ENCODE results near the gene TAP2.
A peak's percentile ranks its signal among the peaks of the same experiment; 100 is the strongest.

TAP2 gene

DNA sequence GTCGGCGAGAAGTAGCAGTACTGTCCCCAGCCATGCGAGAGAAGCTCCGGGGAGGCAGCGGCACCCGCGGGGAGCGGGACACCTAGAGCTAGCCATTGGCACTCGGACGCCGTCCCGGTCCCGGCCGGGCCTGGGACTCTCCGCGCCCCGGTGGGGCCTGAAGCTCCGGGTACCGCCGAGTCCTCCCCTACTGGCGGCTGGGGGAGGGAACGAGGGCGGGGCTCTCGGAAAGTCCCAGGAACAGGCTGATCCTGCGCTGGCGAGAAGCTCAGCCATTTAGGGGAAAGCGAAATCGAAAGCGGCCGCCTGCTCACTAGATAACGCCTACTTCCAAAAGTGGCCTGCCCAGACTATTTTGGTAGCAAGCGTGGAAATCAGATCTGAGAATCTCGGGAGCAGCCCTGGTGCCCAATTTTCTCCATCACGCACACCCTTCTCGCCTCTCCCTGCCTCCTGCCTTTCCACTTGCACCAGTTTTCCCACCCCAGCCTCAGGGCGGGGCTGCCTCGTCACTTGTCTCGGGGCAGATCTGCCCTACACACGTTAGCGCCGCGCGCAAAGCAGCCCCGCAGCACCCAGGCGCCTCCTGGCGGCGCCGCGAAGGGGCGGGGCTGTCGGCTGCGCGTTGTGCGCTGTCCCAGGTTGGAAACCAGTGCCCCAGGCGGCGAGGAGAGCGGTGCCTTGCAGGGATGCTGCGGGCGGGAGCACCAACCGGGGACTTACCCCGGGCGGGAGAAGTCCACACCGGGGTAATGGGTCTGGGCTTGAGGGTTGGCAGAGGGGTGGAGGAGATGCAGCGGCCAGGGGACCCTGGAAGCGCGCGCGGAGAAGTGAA lies 15.2 kb upstream of the TAP2 start, which contains the start of the genes PSMB9 and TAP1:
Gene PSMB9 (plus strand): TSS at position 652 of the 835 bp plus-strand sequence. CDS start 38 bp downstream, at position 690.
Gene TAP1 (minus strand): TSS at position 164 of the 835 bp plus-strand sequence. CDS start 68 bp downstream, at position 96.
- TF ChIP-seq, protein P1, sequence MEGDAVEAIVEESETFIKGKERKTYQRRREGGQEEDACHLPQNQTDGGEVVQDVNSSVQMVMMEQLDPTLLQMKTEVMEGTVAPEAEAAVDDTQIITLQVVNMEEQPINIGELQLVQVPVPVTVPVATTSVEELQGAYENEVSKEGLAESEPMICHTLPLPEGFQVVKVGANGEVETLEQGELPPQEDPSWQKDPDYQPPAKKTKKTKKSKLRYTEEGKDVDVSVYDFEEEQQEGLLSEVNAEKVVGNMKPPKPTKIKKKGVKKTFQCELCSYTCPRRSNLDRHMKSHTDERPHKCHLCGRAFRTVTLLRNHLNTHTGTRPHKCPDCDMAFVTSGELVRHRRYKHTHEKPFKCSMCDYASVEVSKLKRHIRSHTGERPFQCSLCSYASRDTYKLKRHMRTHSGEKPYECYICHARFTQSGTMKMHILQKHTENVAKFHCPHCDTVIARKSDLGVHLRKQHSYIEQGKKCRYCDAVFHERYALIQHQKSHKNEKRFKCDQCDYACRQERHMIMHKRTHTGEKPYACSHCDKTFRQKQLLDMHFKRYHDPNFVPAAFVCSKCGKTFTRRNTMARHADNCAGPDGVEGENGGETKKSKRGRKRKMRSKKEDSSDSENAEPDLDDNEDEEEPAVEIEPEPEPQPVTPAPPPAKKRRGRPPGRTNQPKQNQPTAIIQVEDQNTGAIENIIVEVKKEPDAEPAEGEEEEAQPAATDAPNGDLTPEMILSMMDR (IDR thresholded peaks at IDR 0.05; ENCODE audit: low read depth, low read length): peak; percentile 62
- peak; percentile 82 for DNase-seq (ENCODE audit: extremely low read depth, low read depth)

DNA sequence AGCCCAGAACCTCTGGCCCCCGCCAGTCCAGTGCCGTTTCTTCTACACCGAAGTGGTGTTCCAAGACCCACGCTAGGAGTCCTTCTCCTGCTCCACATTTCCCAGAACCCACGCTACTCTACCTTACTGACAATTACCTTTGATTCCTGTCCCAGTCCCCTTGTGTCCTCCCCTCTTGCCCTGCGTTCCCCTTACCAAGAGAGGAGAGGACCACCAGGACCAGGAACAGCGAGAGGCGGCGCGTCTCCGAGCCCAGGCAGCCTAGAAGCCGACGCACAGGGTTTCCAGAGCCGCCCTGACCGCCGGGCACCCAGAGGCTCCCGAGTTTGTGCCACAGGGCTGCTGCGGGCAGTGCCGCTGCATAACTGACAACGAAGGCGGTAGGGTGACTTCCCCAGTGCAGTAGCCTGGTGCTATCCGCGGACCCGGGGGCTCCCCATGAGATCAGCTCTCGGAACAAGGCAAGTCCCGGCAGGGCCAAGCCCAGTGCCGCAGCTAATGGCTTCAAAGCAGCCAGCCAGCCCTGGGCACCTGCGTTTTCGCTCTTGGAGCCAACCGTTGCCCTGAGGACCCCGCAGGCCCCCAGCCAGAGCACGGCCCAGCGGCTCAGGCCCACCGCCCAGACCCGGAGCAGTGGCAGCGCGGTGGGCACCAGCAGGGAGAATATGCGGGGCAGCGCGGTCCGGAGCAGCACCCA lies 14.5 kb upstream of the TAP2 start:
- TF ChIP-seq, protein P1 (IDR thresholded peaks at IDR 0.05; ENCODE audit: low read depth, low read length): no peak
- no peak for DNase-seq (ENCODE audit: extremely low read depth, low read depth)

DNA sequence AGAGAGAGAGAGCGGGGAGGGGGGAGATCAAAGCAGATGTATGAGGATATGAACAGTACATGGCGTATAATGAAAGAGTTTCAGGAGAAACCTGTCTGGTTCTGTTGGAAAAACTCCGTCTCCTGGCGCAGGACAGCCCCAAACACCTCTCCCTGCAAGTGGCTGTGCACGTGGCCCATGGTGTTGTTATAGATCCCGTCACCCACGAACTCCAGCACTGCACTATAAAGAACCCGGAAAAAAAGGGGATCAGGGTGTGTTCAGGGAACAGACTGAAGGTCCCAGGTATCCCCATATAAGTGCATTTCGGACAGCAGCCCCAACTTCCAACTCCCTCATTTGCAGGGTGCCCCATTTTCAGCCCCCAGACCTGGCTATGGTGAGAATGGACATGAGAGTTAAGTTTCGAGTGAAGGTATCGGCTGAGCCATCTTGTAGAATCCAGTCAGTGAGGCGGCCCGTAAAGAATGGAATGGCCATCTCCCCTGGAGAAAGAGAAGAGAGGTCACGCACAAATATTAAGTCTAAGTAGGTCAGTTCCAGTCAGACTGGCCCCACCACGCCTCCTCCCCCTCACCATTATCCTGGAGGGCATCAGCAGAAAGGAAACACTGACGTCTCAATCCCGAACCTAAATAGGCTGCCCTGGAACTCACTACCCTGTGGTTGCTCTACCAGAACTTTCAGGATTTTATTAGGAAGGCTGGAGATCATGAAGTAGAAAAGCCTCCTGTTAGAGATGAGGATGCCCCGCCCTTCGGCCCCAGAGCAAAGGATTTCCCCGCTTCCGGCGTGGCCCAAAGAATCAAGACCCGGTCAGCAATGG lies 13.7 kb upstream of the TAP2 start:
- no peak for DNase-seq (ENCODE audit: extremely low read depth, low read depth)
- TF ChIP-seq, protein P1 (IDR thresholded peaks at IDR 0.05; ENCODE audit: low read depth, low read length): no peak

DNA sequence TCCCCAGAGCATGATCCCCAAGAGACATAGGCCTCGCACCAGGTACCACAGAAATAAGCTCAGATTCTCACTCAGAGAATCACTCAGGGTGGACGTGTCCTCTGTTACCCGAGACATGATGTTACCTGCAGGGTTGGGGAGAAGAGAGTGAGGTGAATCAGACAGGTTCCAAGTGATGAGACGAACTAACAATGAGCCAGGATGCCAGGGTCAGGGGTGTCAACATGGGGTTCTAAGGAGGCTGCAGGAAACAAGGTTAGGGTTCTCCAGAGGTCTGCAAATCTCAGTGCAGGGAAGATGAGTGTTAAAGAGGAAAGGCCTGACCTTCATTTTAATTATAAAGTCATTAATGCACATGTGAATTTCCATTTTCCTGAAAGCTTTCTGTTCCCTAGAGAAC lies 12.5 kb upstream of the TAP2 start:
- DNase-seq (ENCODE audit: extremely low read depth, low read depth): no peak
- TF ChIP-seq, protein P1 (IDR thresholded peaks at IDR 0.05; ENCODE audit: low read depth, low read length): no peak

DNA sequence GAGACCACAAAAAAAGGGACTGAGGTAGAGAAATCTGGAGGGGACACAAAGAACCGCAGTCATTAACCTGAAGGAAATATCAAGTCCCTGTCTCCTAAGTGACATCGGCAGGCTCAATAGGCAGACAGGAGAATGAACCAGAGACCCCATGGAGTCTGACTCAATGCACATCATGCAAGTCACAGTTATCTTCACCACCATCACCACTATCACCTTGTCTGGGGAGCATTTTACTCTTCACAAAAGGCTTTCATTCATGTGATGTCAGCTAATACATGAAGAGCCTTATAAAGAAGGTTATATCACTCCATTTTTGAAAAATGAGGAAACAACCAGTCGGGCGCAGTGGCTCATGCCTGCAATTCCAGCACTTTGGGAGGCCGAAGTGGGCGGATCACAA lies 10.6 kb upstream of the TAP2 start:
- DNase-seq (ENCODE audit: extremely low read depth, low read depth): no peak
- TF ChIP-seq, protein P1 (IDR thresholded peaks at IDR 0.05; ENCODE audit: low read depth, low read length): no peak

DNA sequence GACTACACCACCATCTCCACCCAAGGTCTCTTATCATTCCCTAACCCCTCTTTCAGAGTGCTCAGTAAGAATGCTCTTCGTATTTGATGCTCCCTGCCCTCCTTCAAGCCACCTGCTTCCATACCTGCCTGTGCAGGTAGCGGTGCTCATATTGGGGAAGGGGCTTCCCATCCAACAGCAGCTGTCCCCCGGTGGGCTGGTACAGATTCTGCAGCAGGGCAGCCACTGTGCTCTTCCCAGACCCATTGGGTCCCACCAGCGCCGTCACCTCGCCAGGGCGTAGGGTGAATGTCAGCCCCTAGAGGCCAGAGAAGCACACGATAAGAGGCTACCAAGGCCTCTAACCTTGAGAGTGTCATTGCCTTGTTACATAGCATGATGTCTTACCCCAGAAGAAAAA lies 9.3 kb upstream of the TAP2 start:
- TF ChIP-seq, protein P1 (IDR thresholded peaks at IDR 0.05; ENCODE audit: low read depth, low read length): no peak
- no peak for DNase-seq (ENCODE audit: extremely low read depth, low read depth)
